ENCODE measurements around the gene MAPKBP1.

- TF ChIP-seq SOX15 (CRISPR knock-in tag; IDR thresholded peaks at IDR 0.05) (no peak), CTCF (IDR thresholded peaks at IDR 0.05) (no peak), PRDM15 (CRISPR knock-in tag; IDR thresholded peaks at IDR 0.05) (no peak), USF2 (CRISPR knock-in tag; IDR thresholded peaks at IDR 0.05) (no peak), MAX (CRISPR knock-in tag; IDR thresholded peaks at IDR 0.05) (no peak)
Observed at GRCh38 chr15:41780266-41780665, 6.0 kb downstream of the MAPKBP1 start.

Data from WTC11 (cell line).